ENCODE data around the gene USP48. TPM values are rescaled to one million over a fixed set of nuclear protein-coding genes. Genes with fewer than 3 reads are reported as not detected.

The USP48 gene
- total RNA-seq, 1 donor from 2014 or later: 26.1 TPM

DNA sequence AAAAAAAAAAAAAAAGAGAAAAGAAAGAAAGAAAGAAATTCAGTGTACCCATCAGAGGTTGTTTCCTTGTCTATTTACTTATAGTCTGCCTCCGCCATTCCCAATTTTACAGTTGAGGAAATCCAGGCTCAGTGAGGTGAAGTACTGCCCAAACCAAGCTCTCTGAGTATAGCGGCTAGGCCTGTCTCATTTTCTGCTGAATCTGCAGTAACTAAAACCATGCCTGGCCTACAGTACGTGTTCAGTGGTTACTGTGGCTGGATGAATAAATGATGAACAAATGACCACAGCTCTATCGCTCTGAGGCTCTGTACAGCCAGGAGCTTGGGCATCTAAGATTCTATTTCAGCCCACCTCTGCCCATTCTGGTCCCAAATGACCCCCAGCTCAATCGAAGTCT, 138.0 kb downstream of the USP48 start:
- Histone ChIP-seq H3K27me3 (ENCODE audit: control insufficient read depth, insufficient read depth, low read length) (peaks cover 2% of the 10 kb centered on the region), H3K4me3 (ENCODE audit: low read depth, low read length) (no peak overlapping the region), H3K36me3 (ENCODE audit: control insufficient read depth, insufficient read depth, low read length) (no peaks in the 10 kb centered on the region)
- DNase-seq (ENCODE audit: low read depth): no peak
- TF ChIP-seq, protein P1, sequence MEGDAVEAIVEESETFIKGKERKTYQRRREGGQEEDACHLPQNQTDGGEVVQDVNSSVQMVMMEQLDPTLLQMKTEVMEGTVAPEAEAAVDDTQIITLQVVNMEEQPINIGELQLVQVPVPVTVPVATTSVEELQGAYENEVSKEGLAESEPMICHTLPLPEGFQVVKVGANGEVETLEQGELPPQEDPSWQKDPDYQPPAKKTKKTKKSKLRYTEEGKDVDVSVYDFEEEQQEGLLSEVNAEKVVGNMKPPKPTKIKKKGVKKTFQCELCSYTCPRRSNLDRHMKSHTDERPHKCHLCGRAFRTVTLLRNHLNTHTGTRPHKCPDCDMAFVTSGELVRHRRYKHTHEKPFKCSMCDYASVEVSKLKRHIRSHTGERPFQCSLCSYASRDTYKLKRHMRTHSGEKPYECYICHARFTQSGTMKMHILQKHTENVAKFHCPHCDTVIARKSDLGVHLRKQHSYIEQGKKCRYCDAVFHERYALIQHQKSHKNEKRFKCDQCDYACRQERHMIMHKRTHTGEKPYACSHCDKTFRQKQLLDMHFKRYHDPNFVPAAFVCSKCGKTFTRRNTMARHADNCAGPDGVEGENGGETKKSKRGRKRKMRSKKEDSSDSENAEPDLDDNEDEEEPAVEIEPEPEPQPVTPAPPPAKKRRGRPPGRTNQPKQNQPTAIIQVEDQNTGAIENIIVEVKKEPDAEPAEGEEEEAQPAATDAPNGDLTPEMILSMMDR (IDR thresholded peaks at IDR 0.05; ENCODE audit: insufficient read depth, low read length, poor library complexity, severe bottlenecking): no peak

DNA sequence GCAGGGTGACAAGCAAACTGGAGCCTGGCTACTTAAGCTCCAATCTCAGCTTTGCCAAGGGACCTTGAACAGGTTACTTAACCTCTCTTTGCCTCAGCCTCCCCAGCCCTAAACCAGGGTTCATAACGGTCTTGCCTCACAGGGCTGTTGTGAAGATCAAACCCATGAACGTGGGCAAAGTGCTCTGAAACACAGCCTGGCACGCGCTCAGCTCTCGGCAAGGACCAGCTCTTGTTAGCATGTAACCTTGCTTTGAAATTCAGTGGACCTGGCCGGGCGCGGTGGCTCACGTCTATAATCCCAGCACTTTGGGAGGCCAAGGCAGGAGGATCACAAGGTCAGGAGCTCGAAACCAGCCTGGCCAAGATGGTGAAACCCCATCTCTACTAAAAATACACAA, 138.6 kb downstream of the USP48 start:
- no peaks in the 10 kb centered on the region for H3K36me3 ChIP-seq (ENCODE audit: control insufficient read depth, insufficient read depth, low read length)
- DNase-seq (ENCODE audit: low read depth): no peak
- no peak overlapping the region for H3K4me3 ChIP-seq (ENCODE audit: low read depth, low read length)
- TF ChIP-seq, protein P1 (IDR thresholded peaks at IDR 0.05; ENCODE audit: insufficient read depth, low read length, poor library complexity, severe bottlenecking): no peak
- peaks cover 2% of the 10 kb centered on the region for H3K27me3 ChIP-seq (ENCODE audit: control insufficient read depth, insufficient read depth, low read length)

DNA sequence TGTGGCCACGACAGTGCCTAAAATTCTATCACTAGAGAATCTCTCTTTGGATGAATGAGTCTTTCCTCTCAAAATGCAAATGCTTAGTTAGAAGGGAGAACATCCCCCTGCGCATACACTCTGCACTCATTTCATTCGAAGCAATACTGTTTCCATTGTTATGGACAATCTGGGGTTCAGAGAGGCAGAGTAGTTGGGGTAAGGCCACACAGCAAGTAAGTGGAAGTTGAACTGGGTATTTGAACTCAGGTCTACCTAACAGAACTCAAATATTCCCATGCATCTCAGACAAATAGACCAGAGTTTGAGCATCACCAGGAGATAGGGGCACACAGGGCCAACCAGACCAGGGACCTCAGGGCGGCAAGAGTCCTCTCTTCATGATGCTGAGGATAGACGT, 139.3 kb downstream of the USP48 start:
- TF ChIP-seq, protein P1 (IDR thresholded peaks at IDR 0.05; ENCODE audit: insufficient read depth, low read length, poor library complexity, severe bottlenecking): no peak
- DNase-seq (ENCODE audit: low read depth): no peak
- H3K27me3 ChIP-seq (ENCODE audit: control insufficient read depth, insufficient read depth, low read length): no peaks in the 10 kb centered on the region
- no peak overlapping the region for H3K4me3 ChIP-seq (ENCODE audit: low read depth, low read length)
- H3K36me3 ChIP-seq (ENCODE audit: control insufficient read depth, insufficient read depth, low read length): no peaks in the 10 kb centered on the region

DNA sequence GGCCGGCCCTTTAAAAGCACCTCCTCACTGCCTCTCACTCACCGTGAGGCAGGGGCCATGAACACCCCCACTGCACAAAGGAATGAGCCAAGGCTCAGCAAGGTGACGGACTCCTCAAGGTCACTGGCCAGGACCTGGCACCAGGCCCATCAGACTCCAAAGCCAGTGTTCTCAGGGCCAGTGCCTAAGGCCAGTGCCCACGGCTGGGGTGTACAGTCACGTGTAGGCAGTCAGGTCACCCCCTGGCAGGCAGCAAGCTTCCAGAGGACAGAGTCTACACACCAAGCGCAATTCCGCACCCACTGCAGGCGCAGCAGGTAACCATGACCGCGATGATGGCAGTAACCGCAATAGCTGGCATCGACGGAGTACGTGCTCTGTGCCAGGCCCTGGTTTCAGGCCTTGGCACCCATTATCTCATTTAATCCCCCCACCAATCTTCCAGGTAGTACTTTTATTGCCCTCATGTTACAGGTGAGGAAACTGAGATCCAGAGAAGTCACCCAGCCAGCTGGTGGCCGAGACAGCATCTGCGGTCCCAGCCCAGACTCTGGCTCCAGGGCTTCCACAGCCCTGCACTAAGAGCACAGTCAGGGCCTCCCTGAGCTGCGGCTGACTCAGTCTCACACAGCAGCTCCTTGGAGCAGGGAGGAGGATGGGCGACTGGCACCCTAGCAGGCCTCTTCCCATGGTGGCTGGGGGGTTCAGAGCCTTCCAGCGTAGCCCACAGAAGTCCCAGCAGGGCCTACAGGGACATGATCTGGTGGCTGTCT, 140.8 kb downstream of the USP48 start:
- Histone ChIP-seq H3K36me3 (ENCODE audit: control insufficient read depth, insufficient read depth, low read length) (no peaks in the 10 kb centered on the region), H3K4me3 (ENCODE audit: low read depth, low read length) (no peak overlapping the region), H3K27me3 (ENCODE audit: control insufficient read depth, insufficient read depth, low read length) (no peaks in the 10 kb centered on the region)
- TF ChIP-seq, protein P1 (IDR thresholded peaks at IDR 0.05; ENCODE audit: insufficient read depth, low read length, poor library complexity, severe bottlenecking): no peak
- DNase-seq (ENCODE audit: low read depth): no peak

DNA sequence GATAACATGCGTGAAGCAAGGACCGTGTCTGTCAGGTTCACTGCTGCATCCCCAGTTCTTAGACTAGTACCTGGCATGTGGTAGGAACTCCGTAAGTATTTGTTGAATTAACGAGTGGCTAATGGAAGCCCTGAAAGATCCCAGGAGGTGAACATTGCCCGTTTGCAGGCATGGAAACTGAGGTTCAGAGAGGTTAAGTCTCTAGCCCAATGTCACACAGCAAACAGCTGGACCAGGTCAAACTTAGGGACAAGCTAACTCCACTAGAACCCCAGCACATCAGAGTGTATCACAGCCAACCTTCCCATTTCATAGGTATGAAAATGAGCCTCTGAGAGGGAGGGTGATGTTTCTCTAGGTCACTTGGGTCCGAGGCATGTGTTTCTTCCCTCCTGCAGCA, 141.4 kb downstream of the USP48 start:
- TF ChIP-seq, protein P1 (IDR thresholded peaks at IDR 0.05; ENCODE audit: insufficient read depth, low read length, poor library complexity, severe bottlenecking): no peak
- H3K36me3 ChIP-seq (ENCODE audit: control insufficient read depth, insufficient read depth, low read length): no peaks in the 10 kb centered on the region
- no peak overlapping the region for H3K4me3 ChIP-seq (ENCODE audit: low read depth, low read length)
- H3K27me3 ChIP-seq (ENCODE audit: control insufficient read depth, insufficient read depth, low read length): no peaks in the 10 kb centered on the region
- no peak for DNase-seq (ENCODE audit: low read depth)

DNA sequence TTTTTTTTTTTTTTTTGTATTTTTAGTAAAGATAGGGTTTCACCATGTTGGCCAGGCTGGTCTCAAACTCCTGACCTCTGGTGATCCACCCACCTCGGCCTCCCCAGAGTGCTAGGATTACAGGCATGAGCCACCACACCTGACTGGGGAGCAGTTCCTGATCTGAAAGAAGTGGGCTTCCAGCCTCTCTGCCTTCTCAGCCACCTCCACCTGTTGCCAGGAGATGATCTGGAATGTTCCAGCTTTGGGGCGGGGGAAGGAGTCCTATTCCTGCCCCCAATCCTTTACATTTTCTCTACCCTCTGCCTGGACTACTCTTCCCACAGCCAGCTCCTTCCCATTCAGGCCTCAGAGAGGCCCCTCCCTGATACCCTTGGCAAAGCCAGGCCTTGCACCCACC, 141.9 kb downstream of the USP48 start:
- Histone ChIP-seq H3K4me3 (ENCODE audit: low read depth, low read length) (no peak overlapping the region), H3K36me3 (ENCODE audit: control insufficient read depth, insufficient read depth, low read length) (no peaks in the 10 kb centered on the region), H3K27me3 (ENCODE audit: control insufficient read depth, insufficient read depth, low read length) (no peaks in the 10 kb centered on the region)
- DNase-seq (ENCODE audit: low read depth): no peak
- TF ChIP-seq, protein P1 (IDR thresholded peaks at IDR 0.05; ENCODE audit: insufficient read depth, low read length, poor library complexity, severe bottlenecking): no peak

Measured in kidney epithelial cell (primary cell).